Measurements from ENCODE around the gene CLOCK. TPM values are rescaled to one million over a fixed set of nuclear protein-coding genes. Genes with fewer than 3 reads are reported as not detected.

The CLOCK gene
- total and polyA plus RNA-seq, 9 of the 15 experiments (the other 6 are each of a cell fraction or from before 2014, with no cell fraction given) = 3.7 to 14.4 (median 9.4) TPM

- no peak for TF ChIP-seq NBN (IDR thresholded peaks at IDR 0.05; ENCODE audit: low read depth)
- no peak for TF ChIP-seq ZNF212 (CRISPR knock-in tag; IDR thresholded peaks at IDR 0.05)
- TF ChIP-seq HNRNPLL (IDR thresholded peaks at IDR 0.05; ENCODE audit: low read depth, low read length, poor library complexity, severe bottlenecking) = no peak
Measured at GRCh38 chr4:55396308-55397125, 150.2 kb downstream of the CLOCK start (continued).

DNA sequence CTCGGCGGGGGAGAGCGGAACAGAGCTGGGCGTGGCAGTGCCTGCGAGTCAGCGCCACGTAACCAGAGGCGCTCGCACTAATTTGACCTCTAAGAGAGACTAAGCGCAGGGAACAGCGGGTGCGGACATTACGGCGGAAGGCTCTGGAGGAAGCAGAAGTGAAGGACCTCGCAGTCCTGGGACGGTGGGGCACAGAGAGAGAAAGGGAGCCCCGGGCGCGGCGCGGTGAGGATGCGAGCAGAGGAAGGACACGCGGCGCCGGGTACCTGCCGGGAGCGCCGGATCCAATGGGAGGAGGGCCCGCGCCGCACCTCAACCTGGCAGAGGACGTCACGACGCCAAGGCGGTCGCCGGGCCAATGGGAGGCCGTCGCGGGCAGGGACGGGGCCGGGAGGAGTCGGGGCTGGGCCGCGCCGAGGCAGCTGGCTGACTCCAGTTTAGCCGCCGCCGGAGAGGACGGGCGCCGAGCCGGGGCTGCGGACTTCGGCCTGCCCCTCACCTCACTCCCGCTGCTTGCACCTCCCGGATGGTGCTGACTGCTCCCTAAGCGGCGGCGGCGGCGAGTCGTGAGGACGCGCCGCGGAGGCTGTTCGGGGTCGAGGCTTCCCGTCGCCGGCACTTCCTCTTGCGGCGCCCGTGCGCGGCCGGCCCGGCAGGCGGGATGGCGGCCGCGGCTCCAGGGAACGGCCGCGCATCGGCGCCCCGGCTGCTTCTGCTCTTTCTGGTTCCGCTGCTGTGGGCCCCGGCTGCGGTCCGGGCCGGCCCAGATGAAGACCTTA lies 151.0 kb downstream of the CLOCK start, which contains the start of gene TMEM165:
Gene TMEM165 (plus strand): TSS at position 429 of the 779 bp plus-strand sequence. CDS start 233 bp downstream, at position 662.
- FAIRE-seq = peak; percentile 46
- TF ChIP-seq, protein P1, sequence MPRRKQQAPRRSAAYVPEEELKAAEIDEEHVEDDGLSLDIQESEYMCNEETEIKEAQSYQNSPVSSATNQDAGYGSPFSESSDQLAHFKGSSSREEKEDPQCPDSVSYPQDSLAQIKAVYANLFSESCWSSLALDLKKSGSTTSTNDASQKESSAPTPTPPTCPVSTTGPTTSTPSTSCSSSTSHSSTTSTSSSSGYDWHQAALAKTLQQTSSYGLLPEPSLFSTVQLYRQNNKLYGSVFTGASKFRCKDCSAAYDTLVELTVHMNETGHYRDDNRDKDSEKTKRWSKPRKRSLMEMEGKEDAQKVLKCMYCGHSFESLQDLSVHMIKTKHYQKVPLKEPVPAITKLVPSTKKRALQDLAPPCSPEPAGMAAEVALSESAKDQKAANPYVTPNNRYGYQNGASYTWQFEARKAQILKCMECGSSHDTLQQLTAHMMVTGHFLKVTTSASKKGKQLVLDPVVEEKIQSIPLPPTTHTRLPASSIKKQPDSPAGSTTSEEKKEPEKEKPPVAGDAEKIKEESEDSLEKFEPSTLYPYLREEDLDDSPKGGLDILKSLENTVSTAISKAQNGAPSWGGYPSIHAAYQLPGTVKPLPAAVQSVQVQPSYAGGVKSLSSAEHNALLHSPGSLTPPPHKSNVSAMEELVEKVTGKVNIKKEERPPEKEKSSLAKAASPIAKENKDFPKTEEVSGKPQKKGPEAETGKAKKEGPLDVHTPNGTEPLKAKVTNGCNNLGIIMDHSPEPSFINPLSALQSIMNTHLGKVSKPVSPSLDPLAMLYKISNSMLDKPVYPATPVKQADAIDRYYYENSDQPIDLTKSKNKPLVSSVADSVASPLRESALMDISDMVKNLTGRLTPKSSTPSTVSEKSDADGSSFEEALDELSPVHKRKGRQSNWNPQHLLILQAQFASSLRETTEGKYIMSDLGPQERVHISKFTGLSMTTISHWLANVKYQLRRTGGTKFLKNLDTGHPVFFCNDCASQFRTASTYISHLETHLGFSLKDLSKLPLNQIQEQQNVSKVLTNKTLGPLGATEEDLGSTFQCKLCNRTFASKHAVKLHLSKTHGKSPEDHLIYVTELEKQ (CRISPR knock-in tag; IDR thresholded peaks at IDR 0.05) = no peak
- TF ChIP-seq PTBP1 (IDR thresholded peaks at IDR 0.05; ENCODE audit: low read depth, low read length) (no peak), ZNF583 (CRISPR knock-in tag; IDR thresholded peaks at IDR 0.05) (no peak), ELK1 (CRISPR knock-in tag; IDR thresholded peaks at IDR 0.05) (no peak), ZNF212 (CRISPR knock-in tag; IDR thresholded peaks at IDR 0.05) (no peak), KLF13 (tag; IDR thresholded peaks at IDR 0.05; ENCODE audit: borderline replicate concordance, low read depth) (peak; percentile 44; the same call in 1 of the 2 replicates), NCOR1 (IDR thresholded peaks at IDR 0.05) (no peak), POLR2G (IDR thresholded peaks at IDR 0.05; ENCODE audit: low read depth, low read length) (peak; percentile 98), TBP (optimal IDR thresholded peaks at IDR 0.05; ENCODE audit: low read depth, low read length) (peak; percentile 90), ERF (CRISPR knock-in tag; IDR thresholded peaks at IDR 0.05) (0 out of 2 replicates have a peak, but pooled peaks have one; percentile 29), SREBF1 (IDR thresholded peaks at IDR 0.05; ENCODE audit: borderline replicate concordance, low read depth, low read length) (no peak), SOX6 (IDR thresholded peaks at IDR 0.05) (no peak), ZNF282 (CRISPR knock-in tag; IDR thresholded peaks at IDR 0.05) (no peak)

More for the DNA sequence above, 151.0 kb downstream of the CLOCK start, which contains the start of gene TMEM165:
- Histone ChIP-seq H3K4me1 (replicated peaks in 1 of 2; ENCODE audit: control insufficient read depth in 2 of 2, insufficient read depth in 2 of 2, low read length in 2 of 2) (peaks cover 16 to 26% of the 10 kb centered on the region in 2 experiments; a peak in 4 of 5 replicates), H3K27ac (ENCODE audit: extremely low read depth, low read depth, low read length) (peak within 1 kb of the TSS; percentile 90), H3K9ac (ENCODE audit: insufficient read depth in 1 of 2, low read depth in 2 of 2, low read length in 2 of 2) (peak within 1 kb of the TSS; percentile 92 to 95), H3K36me3 (ENCODE audit: control insufficient read depth, insufficient read depth, low read length) (peaks cover 32% of the 10 kb centered on the region), H3K4me2 (ENCODE audit: insufficient read depth, low read length) (peak within 1 kb of the TSS; percentile 93), H3K4me3 (peak within 1 kb of the TSS; percentile 97), H3K9me3 (replicated peaks; ENCODE audit: control insufficient read depth, insufficient read depth, low read depth, low read length) (no peaks in the 10 kb centered on the region), H2AFZ (ENCODE audit: low read depth, low read length) (peak within 1 kb of the TSS; percentile 96), H4K20me1 (replicated peaks; ENCODE audit: control insufficient read depth, insufficient read depth, low read length) (peaks cover 28% of the 10 kb centered on the region), H3K27me3 (ENCODE audit: control insufficient read depth in 2 of 2, insufficient read depth in 2 of 2, low read length in 2 of 2) (no peaks in the 10 kb centered on the region), H3K79me2 (ENCODE audit: control insufficient read depth, insufficient read depth, low read length) (peaks cover 57% of the 10 kb centered on the region), H3K9me1 (ENCODE audit: control insufficient read depth, insufficient read depth, low read length) (peaks cover 3% of the 10 kb centered on the region)
- CTCF ChIA-PET (ENCODE audit: low intra/inter-chr PET ratio) = no interaction called here
- in situ Hi-C loops (cut with MboI) (no loop called here), intact Hi-C loops (cut with micrococcal nuclease) (loop anchor here (1.0 to 5.0 kb wide), 2 partner anchors 49 to 237 kb away; partner anchors contain the start of gene SRD5A3)
- under 1% methylated on average over 62 of the region's 95 CpGs for WGBS (ENCODE audit: insufficient coverage, low coverage, missing lambda C conversion rate)
- DNase-seq (ENCODE audit: extremely low read depth in 1 of 4, low spot score in 3 of 4) = peak; percentile 94 to 96 (median 96)
- POLR2A ChIA-PET = interaction anchor here (0.6 to 3.4 kb wide), 16 partner anchors 9 to 825 kb away, joined by 3 to 23 read pairs (median 4); partner anchors contain the start of genes CEP135 and SRD5A3
- peak; percentile 92 for ATAC-seq
- BruUV-seq (replicated peaks) = no TSS peak

Measured in K562 (cell line).